ENCODE data around the gene EXOC2. TPM values are rescaled to one million over a fixed set of nuclear protein-coding genes. Genes with fewer than 3 reads are reported as not detected.

Gene EXOC2
- total RNA-seq, 1 donor from 2014 or later, result 30.1 TPM

GRCh38 chr6:622462-622861, 70.5 kb downstream of the EXOC2 start:
- H3K4me3 Mint-ChIP-seq (ENCODE audit: unreplicated experiment), result no peak overlapping the region
- no peaks in the 10 kb centered on the region for H3K27me3 Mint-ChIP-seq (ENCODE audit: unreplicated experiment)
- H3K9me3 Mint-ChIP-seq (ENCODE audit: unreplicated experiment), result no peaks in the 10 kb centered on the region
- peaks cover 23% of the 10 kb centered on the region for H3K36me3 Mint-ChIP-seq (ENCODE audit: unreplicated experiment)
- TF ChIP-seq CTCF (IDR thresholded peaks at IDR 0.05), result no peak
- H3K27ac Mint-ChIP-seq (ENCODE audit: unreplicated experiment), result no peak overlapping the region
- peaks cover 40% of the 10 kb centered on the region for H3K4me1 Mint-ChIP-seq (ENCODE audit: unreplicated experiment)
- no peak for DNase-seq (ENCODE audit: extremely low spot score, unreplicated experiment)

DNA sequence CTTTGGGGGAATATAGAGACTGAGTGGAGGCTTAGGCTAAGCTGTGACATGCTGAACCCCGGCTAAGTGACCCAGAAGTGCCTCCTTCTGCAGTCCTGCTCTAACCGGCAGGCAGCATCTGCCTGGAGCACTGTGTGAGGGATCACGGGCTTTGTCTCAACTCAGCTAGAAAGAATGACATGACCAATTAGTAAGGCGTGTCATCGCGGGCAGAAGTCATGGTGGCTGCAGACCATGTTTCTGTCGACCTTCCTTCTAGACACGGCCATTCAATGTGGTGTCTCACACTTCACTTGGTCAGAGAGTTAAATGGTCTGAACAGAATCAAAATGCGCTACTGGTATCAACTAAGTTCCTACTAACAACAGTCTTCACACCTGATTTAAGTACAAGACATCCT, 71.0 kb downstream of the EXOC2 start:
- peaks cover 37% of the 10 kb centered on the region for H3K4me1 Mint-ChIP-seq (ENCODE audit: unreplicated experiment)
- H3K27me3 Mint-ChIP-seq (ENCODE audit: unreplicated experiment), result no peaks in the 10 kb centered on the region
- no peak overlapping the region for H3K4me3 Mint-ChIP-seq (ENCODE audit: unreplicated experiment)
- no peaks in the 10 kb centered on the region for H3K9me3 Mint-ChIP-seq (ENCODE audit: unreplicated experiment)
- TF ChIP-seq CTCF (IDR thresholded peaks at IDR 0.05), result no peak
- H3K27ac Mint-ChIP-seq (ENCODE audit: unreplicated experiment), result no peak overlapping the region
- no peak for DNase-seq (ENCODE audit: extremely low spot score, unreplicated experiment)
- H3K36me3 Mint-ChIP-seq (ENCODE audit: unreplicated experiment), result peaks cover 27% of the 10 kb centered on the region

DNA sequence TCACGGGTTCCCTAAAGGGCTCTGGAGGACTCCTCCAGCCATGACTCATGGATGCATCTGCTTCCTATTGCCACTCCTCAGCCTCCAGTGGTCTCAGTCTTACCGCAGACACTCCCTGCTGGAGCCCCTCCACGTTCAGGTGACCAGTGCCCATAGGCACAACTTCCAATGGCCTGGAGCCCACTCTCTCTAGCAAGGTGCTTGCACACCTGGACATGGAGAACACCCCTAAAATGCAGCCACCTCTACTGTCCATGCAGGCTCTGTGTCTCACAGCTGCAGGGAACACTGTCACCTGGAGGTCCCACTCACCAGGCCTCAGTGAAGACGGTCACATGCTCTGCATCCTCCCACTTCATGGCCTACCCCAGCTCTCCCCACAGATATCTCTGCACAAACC, 72.0 kb downstream of the EXOC2 start:
- TF ChIP-seq CTCF (IDR thresholded peaks at IDR 0.05), result no peak
- Mint-ChIP-seq H3K27me3 (ENCODE audit: unreplicated experiment) (no peaks in the 10 kb centered on the region), H3K4me1 (ENCODE audit: unreplicated experiment) (peaks cover 27% of the 10 kb centered on the region), H3K9me3 (ENCODE audit: unreplicated experiment) (no peaks in the 10 kb centered on the region), H3K4me3 (ENCODE audit: unreplicated experiment) (no peak overlapping the region), H3K36me3 (ENCODE audit: unreplicated experiment) (peaks cover 27% of the 10 kb centered on the region), H3K27ac (ENCODE audit: unreplicated experiment) (no peak overlapping the region)
- no peak for DNase-seq (ENCODE audit: extremely low spot score, unreplicated experiment)

- Mint-ChIP-seq H3K9me3 (ENCODE audit: unreplicated experiment) (no peaks in the 10 kb centered on the region), H3K4me1 (ENCODE audit: unreplicated experiment) (peaks cover 20% of the 10 kb centered on the region), H3K27me3 (ENCODE audit: unreplicated experiment) (no peaks in the 10 kb centered on the region), H3K4me3 (ENCODE audit: unreplicated experiment) (no peak overlapping the region), H3K27ac (ENCODE audit: unreplicated experiment) (no peak overlapping the region), H3K36me3 (ENCODE audit: unreplicated experiment) (peaks cover 27% of the 10 kb centered on the region)
- no peak for TF ChIP-seq CTCF (IDR thresholded peaks at IDR 0.05)
- DNase-seq (ENCODE audit: extremely low spot score, unreplicated experiment), result no peak
Observed at GRCh38 chr6:620166-620565, 72.8 kb downstream of the EXOC2 start.

GRCh38 chr6:617456-618100, 75.4 kb downstream of the EXOC2 start:
- Mint-ChIP-seq H3K36me3 (ENCODE audit: unreplicated experiment) (peaks cover 23% of the 10 kb centered on the region), H3K27me3 (ENCODE audit: unreplicated experiment) (no peaks in the 10 kb centered on the region), H3K27ac (ENCODE audit: unreplicated experiment) (no peak overlapping the region), H3K4me3 (ENCODE audit: unreplicated experiment) (no peak overlapping the region), H3K9me3 (ENCODE audit: unreplicated experiment) (no peaks in the 10 kb centered on the region), H3K4me1 (ENCODE audit: unreplicated experiment) (peaks cover 12% of the 10 kb centered on the region)
- TF ChIP-seq CTCF (IDR thresholded peaks at IDR 0.05), result peak; percentile 23
- DNase-seq (ENCODE audit: extremely low spot score, unreplicated experiment), result no peak

Measured in osteocyte (in vitro differentiated cells).